GM12878 (cell line): ENCODE results near the gene TRIM69. TPM values are rescaled to one million over a fixed set of nuclear protein-coding genes. Genes with fewer than 3 reads are reported as not detected.

Source experiments
- ATAC-seq: fragments of 200-7000 bp; cut with Tn5 transposase; 3 replicates; pipeline ENCODE4 v1.9.1; 2020; ENCODE audit warnings: mild to moderate bottlenecking, moderate library complexity
- BruUV-seq: library from RNA; stranded (reverse); fragments of 400-500 nt; replicated peaks from 2 replicates; lab custom pipeline; 2021; lab: Mats Ljungman, UMichigan
- CTCF ChIA-PET: fragments of 300-600 bp; sonication (Branson Sonifier 250); formaldehyde crosslinking; extraction: SDS; loops from one replicate; lab custom pipeline; 2021; ENCODE audit warnings: inconsistent platforms; lab: Yijun Ruan, JAX
- POLR2A ChIA-PET: fragments of 350-600 bp; formaldehyde crosslinking; extraction: SDS; loops from one replicate; lab custom pipeline; 2021; ENCODE audit warnings: inconsistent platforms; lab: Charles Lee
- RAD21 ChIA-PET: fragments of 300-600 bp; sonication (Branson Sonifier 250); formaldehyde crosslinking; loops from one replicate; lab custom pipeline; 2023; ENCODE audit warnings: antibody characterized with exemption; ENCODE audit not compliant: unreplicated experiment; lab: Charles Lee
- SMC1A ChIA-PET: fragments of 300-600 bp; sonication (Branson Sonifier 250); formaldehyde crosslinking; loops from one replicate; lab custom pipeline; 2023; ENCODE audit not compliant: unreplicated experiment, uncharacterized antibody; lab: Charles Lee
- DNase-seq: peaks from one replicate; pipeline ENCODE4 v3.0.0-alpha.2; 2011; ENCODE audit warnings: low read depth, low spot score
- FAIRE-seq: peaks from 3 replicates; lab custom pipeline; 2011; peaks lifted over from hg19 to GRCh38; lab: Jason Lieb, UNC
- H2AFZ ChIP-seq: 2 replicates; pipeline ENCODE4 v1.6.0; 2011; ENCODE audit warnings: low read depth, low read length, control low read depth; ENCODE audit not compliant: control insufficient read depth
- H3K27ac ChIP-seq: 2 replicates; pipeline ENCODE4 v1.5.1; 2011; ENCODE audit warnings: control low read depth; ENCODE audit not compliant: control insufficient read depth, insufficient read depth
- H3K27me3 ChIP-seq, 2 experiments: replicated peaks in 1 of 2; 2 replicates each; pipeline versions ENCODE4 v1.6.0 to v1.6.1; 2011; ENCODE audit warnings: low read length in 1 of 2; ENCODE audit not compliant: control insufficient read depth in 2 of 2, insufficient read depth in 2 of 2
- H3K36me3 ChIP-seq, 2 experiments: 2 replicates each; pipeline ENCODE4 v1.5.1; 2011; ENCODE audit warnings: low read length in 1 of 2; ENCODE audit not compliant: control insufficient read depth in 2 of 2, insufficient read depth in 2 of 2
- H3K4me1 ChIP-seq: 2 replicates; pipeline ENCODE4 v1.6.1; 2011; ENCODE audit warnings: mild to moderate bottlenecking, low read length, moderate library complexity, mixed read lengths; ENCODE audit not compliant: control insufficient read depth, insufficient read depth
- H3K4me2 ChIP-seq: 2 replicates; pipeline ENCODE4 v1.6.0; 2011; ENCODE audit warnings: control low read depth; ENCODE audit not compliant: control insufficient read depth, insufficient read depth
- H3K4me3 ChIP-seq: fragments of 200-600 bp; sonication (generic); 2 replicates; pipeline ENCODE4 v1.5.1; 2016
- H3K79me2 ChIP-seq: 2 replicates; pipeline ENCODE4 v1.6.0; 2011; ENCODE audit warnings: low read length; ENCODE audit not compliant: control insufficient read depth, insufficient read depth
- H3K9ac ChIP-seq: 2 replicates; pipeline ENCODE4 v1.8.0; 2011; ENCODE audit warnings: low read length, control low read depth, mixed read lengths; ENCODE audit not compliant: control insufficient read depth, insufficient read depth
- H3K9me3 ChIP-seq: replicated peaks from 3 replicates; pipeline ENCODE4 v1.5.1; 2011; ENCODE audit warnings: mild to moderate bottlenecking, low read length; ENCODE audit not compliant: control insufficient read depth, insufficient read depth
- H4K20me1 ChIP-seq: 2 replicates; pipeline ENCODE4 v1.6.0; 2011; ENCODE audit not compliant: control insufficient read depth, insufficient read depth
- EZH2 ChIP-seq: IDR thresholded peaks from 2 replicates; pipeline ENCODE4 v1.6.1; 2012; ENCODE audit warnings: low read depth, mild to moderate bottlenecking, control low read depth, inconsistent platforms, low read length, borderline replicate concordance; ENCODE audit not compliant: control insufficient read depth
- IKZF1 ChIP-seq: fragments of 450-650 bp; conservative IDR thresholded peaks from 2 replicates; pipeline ENCODE4 v1.6.1; 2017; ENCODE audit warnings: antibody characterized with exemption, mild to moderate bottlenecking
- MXI1 ChIP-seq: fragments of 150-350 bp; IDR thresholded peaks from 2 replicates; pipeline ENCODE4 v1.6.1; 2011; ENCODE audit warnings: low read depth, mild to moderate bottlenecking, inconsistent platforms, low read length, improper control_type of control experiment
- SIN3A ChIP-seq: IDR thresholded peaks from 2 replicates; pipeline ENCODE4 v1.6.1; 2012; ENCODE audit warnings: low read depth, low read length, improper control_type of control experiment
- TCF12 ChIP-seq: IDR thresholded peaks from 2 replicates; pipeline ENCODE4 v1.6.1; 2011; ENCODE audit warnings: low read depth, mild to moderate bottlenecking, low read length
- WGBS: methylation state at CpG from one replicate; pipeline ENCODE4 v1.1.6; 2016; ENCODE audit warnings: low lambda C conversion rate; ENCODE audit not compliant: insufficient replicate concordance, insufficient coverage; ENCODE audit errors: missing lambda C conversion rate; 5-methylcytosine and 5-hydroxymethylcytosine counted together
- in situ Hi-C: fragments of 300-500 bp; cut with MboI; formaldehyde crosslinking; loops from 9 replicates; pipeline ENCODE4 v1.14.3; 2018; ENCODE audit warnings: mixed read lengths
- intact Hi-C: fragments of 100-400 bp; cut with micrococcal nuclease; formaldehyde crosslinking; loops from one replicate; pipeline ENCODE4 v1.14.2; 2022; ENCODE audit not compliant: unreplicated experiment
- polyA plus RNA-seq, 11 experiments: library from polyadenylated mRNA; depleted of rRNA in 4 of 11; unstranded in 6 of 11; stranded (reverse) in 5 of 11; fragments of >200 nt; fragmentation: Nextera tagmentation in 4 of 11; fragmentation: Illumina TruSeq in 1 of 11; extraction: Ambion mirVana in 4 of 11; extraction: Trizol in 1 of 11; gene quantifications; 1 replicate in 1 of 11; 2 replicates in 10 of 11; pipeline versions ENCODE4 v1.2.1 to v1.2.3, GENCODE V29; 2011 to 2016; ENCODE audit warnings: inconsistent platforms in 2 of 11, missing spikeins in 2 of 11, low read depth in 1 of 11
- total RNA-seq, 4 experiments: library from RNA; depleted of rRNA in 3 of 4; stranded (reverse); fragments of >200 nt in 3 of 4; fragmentation: Illumina TruSeq in 1 of 4; extraction: Trizol in 1 of 4; gene quantifications; 2 replicates each; pipeline versions ENCODE4 v1.2.1 to v1.2.3, GENCODE V29; 2013 to 2021
- TF ChIP-seq, protein P1 (sequence below): fragments of 450-650 bp; IDR thresholded peaks from 2 replicates; pipeline ENCODE4 v1.6.1; 2017; ENCODE audit warnings: mild to moderate bottlenecking, moderate library complexity

Gene TRIM69
- total and polyA plus RNA-seq, 10 of the 15 experiments (the other 5 are each of a cell fraction or from before 2014, with no cell fraction given): 11.2 to 52.7 (median 37.8) TPM

DNA sequence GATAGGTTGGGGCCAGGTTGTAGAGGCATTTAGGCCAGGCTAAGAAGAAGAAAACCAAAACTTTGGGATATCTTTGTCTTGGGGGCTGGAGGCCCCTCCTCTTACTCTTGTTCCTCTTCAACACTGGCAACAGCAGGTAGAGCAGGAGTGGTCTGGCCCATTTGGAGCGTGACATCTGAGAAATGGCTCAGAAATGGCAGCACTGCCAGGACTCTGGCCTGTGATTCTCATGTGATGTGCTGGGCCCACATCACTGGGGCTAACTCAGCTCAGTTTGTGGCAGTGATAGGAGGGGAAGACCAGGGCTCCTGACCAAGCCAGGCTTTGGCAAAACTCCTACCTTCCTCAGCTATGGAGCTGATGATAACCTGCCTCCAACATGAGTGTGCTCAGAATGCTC, 43.7 kb upstream of the TRIM69 start (continued):
- no peak for TF ChIP-seq SIN3A
- TF ChIP-seq IKZF1: no peak

DNA sequence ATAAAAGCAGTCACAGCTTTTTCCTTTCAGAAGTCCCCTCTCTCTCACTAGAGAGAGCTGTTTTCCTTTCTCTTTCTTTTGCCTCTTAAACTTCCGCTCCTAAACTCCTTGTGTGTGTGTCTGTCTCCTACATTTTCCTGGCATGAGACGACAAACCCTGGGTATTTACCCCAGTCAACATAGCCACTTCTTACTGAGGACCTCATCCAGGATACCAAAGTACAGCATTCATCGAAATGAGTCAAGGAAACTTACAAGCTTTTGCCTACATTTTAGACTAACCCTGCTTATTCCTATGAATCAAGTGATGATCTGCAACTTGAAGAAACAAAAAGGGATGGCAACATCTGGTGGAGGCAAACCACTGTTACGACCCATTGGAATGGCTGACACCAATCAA, 41.9 kb upstream of the TRIM69 start:
- H3K27ac ChIP-seq: no peak overlapping the region
- H3K27me3 ChIP-seq: no peaks in the 10 kb centered on the region; a peak in 1 of 4 replicates
- intact Hi-C loops: no loop called here
- no peaks in the 10 kb centered on the region for H4K20me1 ChIP-seq
- no peak for ATAC-seq
- ChIA-PET CTCF (no interaction called here), POLR2A (interaction anchor here (1.5 to 1.8 kb wide), 2 partner anchors 28 to 42 kb away, joined by 4 to 5 read pairs; partner anchors contain the start of gene TRIM69), RAD21 (no interaction called here), SMC1A (interaction anchor here (1.4 kb wide), 1 partner anchor 17 kb away, joined by 5 read pairs; the partner anchor contains the start of genes B2M and PATL2)
- TF ChIP-seq TCF12 (no peak), EZH2 (no peak), MXI1 (no peak)
- TF ChIP-seq, protein P1, sequence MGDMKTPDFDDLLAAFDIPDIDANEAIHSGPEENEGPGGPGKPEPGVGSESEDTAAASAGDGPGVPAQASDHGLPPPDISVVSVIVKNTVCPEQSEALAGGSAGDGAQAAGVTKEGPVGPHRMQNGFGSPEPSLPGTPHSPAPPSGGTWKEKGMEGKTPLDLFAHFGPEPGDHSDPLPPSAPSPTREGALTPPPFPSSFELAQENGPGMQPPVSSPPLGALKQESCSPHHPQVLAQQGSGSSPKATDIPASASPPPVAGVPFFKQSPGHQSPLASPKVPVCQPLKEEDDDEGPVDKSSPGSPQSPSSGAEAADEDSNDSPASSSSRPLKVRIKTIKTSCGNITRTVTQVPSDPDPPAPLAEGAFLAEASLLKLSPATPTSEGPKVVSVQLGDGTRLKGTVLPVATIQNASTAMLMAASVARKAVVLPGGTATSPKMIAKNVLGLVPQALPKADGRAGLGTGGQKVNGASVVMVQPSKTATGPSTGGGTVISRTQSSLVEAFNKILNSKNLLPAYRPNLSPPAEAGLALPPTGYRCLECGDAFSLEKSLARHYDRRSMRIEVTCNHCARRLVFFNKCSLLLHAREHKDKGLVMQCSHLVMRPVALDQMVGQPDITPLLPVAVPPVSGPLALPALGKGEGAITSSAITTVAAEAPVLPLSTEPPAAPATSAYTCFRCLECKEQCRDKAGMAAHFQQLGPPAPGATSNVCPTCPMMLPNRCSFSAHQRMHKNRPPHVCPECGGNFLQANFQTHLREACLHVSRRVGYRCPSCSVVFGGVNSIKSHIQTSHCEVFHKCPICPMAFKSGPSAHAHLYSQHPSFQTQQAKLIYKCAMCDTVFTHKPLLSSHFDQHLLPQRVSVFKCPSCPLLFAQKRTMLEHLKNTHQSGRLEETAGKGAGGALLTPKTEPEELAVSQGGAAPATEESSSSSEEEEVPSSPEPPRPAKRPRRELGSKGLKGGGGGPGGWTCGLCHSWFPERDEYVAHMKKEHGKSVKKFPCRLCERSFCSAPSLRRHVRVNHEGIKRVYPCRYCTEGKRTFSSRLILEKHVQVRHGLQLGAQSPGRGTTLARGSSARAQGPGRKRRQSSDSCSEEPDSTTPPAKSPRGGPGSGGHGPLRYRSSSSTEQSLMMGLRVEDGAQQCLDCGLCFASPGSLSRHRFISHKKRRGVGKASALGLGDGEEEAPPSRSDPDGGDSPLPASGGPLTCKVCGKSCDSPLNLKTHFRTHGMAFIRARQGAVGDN: no peak
- 80% methylated on average over 4 of the region's 4 CpGs for WGBS
- in situ Hi-C loops: no loop called here
- no peak overlapping the region for H2AFZ ChIP-seq
- H3K4me1 ChIP-seq: no peaks in the 10 kb centered on the region
- H3K79me2 ChIP-seq: no peaks in the 10 kb centered on the region
- H3K4me2 ChIP-seq: no peak overlapping the region
- H3K9ac ChIP-seq: no peak overlapping the region
- H3K9me3 ChIP-seq: no peaks in the 10 kb centered on the region
- no TSS peak for BruUV-seq
- no peak for DNase-seq
- H3K4me3 ChIP-seq: no peak overlapping the region
- FAIRE-seq: no peak
- H3K36me3 ChIP-seq: no peaks in the 10 kb centered on the region
